NCI-H226 (cell line): ENCODE results near the gene WWOX.
A peak's percentile ranks its signal among the peaks of the same experiment; 100 is the strongest.

ENCODE experiments used
- DNase-seq: peaks from one replicate; pipeline ENCODE4 v3.0.0-alpha.2; 2015

The WWOX gene

GRCh38 chr16:78278056-78278450 is 178.6 kb downstream of the WWOX start:
- DNase-seq = no peak

GRCh38 chr16:78281115-78281514 is 181.7 kb downstream of the WWOX start:
- no peak for DNase-seq

GRCh38 chr16:78283548-78284251 is 184.2 kb downstream of the WWOX start:
- DNase-seq = no peak

- DNase-seq = no peak
Observed at GRCh38 chr16:78284326-78284725, 184.9 kb downstream of the WWOX start.

- DNase-seq = no peak
Observed at GRCh38 chr16:78284957-78285434, 185.5 kb downstream of the WWOX start.

- DNase-seq = no peak
Observed at GRCh38 chr16:78285437-78285922, 186.0 kb downstream of the WWOX start.

GRCh38 chr16:78286065-78286464 is 186.6 kb downstream of the WWOX start:
- no peak for DNase-seq

GRCh38 chr16:78288888-78289287 is 189.4 kb downstream of the WWOX start:
- DNase-seq = no peak

- no peak for DNase-seq
Observed at GRCh38 chr16:78289373-78289772, 189.9 kb downstream of the WWOX start.

- no peak for DNase-seq
Observed at GRCh38 chr16:78289844-78290277, 190.4 kb downstream of the WWOX start.

- DNase-seq = no peak
Observed at GRCh38 chr16:78290395-78290794, 190.9 kb downstream of the WWOX start.

- DNase-seq = no peak
Observed at GRCh38 chr16:78290872-78291591, 191.6 kb downstream of the WWOX start.

- DNase-seq = no peak
Observed at GRCh38 chr16:78291604-78292003, 192.2 kb downstream of the WWOX start.

- DNase-seq = no peak
Observed at GRCh38 chr16:78292086-78292843, 192.8 kb downstream of the WWOX start.

- DNase-seq = no peak
Observed at GRCh38 chr16:78292844-78293380, 193.5 kb downstream of the WWOX start.

GRCh38 chr16:78294538-78295225 is 195.2 kb downstream of the WWOX start:
- DNase-seq = no peak

GRCh38 chr16:78297066-78297666 is 197.7 kb downstream of the WWOX start:
- DNase-seq = no peak

- peak; percentile 94 for DNase-seq
Observed at GRCh38 chr16:78298986-78299385, 199.5 kb downstream of the WWOX start.

GRCh38 chr16:78300469-78300868 is 201.0 kb downstream of the WWOX start:
- no peak for DNase-seq

GRCh38 chr16:78303946-78304345 is 204.5 kb downstream of the WWOX start:
- no peak for DNase-seq

- DNase-seq = no peak
Observed at GRCh38 chr16:78306361-78306760, 206.9 kb downstream of the WWOX start.
